GM19351 (cell line): Measurements from ENCODE around the gene COA1.
A peak's percentile ranks its signal among the peaks of the same experiment; 100 is the strongest.
"Not testable (repeated sequence)": the region's sequence is repeated elsewhere in the genome, so short reads cannot be mapped to it uniquely, and the experiment has no call there.

Source experiments
- ATAC-seq: cut with Tn5 transposase; IDR thresholded peaks from one replicate; pipeline ENCODE4 v1.9.1; 2021; ENCODE audit warnings: mild to moderate bottlenecking, moderate library complexity; ENCODE audit not compliant: unreplicated experiment

COA1 gene

GRCh38 chr7:43609097-43609496 is 120.2 kb downstream of the COA1 start:
- ATAC-seq: no peak

GRCh38 chr7:43604251-43604650 is 125.1 kb downstream of the COA1 start:
- no peak for ATAC-seq

- no peak for ATAC-seq
Observed at GRCh38 chr7:43602256-43602655, 127.1 kb downstream of the COA1 start.

- no peak for ATAC-seq
Observed at GRCh38 chr7:43600056-43600455, 129.3 kb downstream of the COA1 start.

GRCh38 chr7:43596426-43596825 is 132.9 kb downstream of the COA1 start:
- not testable (repeated sequence) for ATAC-seq

- no peak for ATAC-seq
Observed at GRCh38 chr7:43594020-43594419, 135.3 kb downstream of the COA1 start.

- ATAC-seq: no peak
Observed at GRCh38 chr7:43593010-43593409, 136.3 kb downstream of the COA1 start.

GRCh38 chr7:43592326-43592725 is 137.0 kb downstream of the COA1 start:
- ATAC-seq: no peak

- peak; percentile 19 for ATAC-seq
Observed at GRCh38 chr7:43591558-43592180, 137.7 kb downstream of the COA1 start.

- ATAC-seq: peak; percentile 75
Observed at GRCh38 chr7:43590862-43591557, 138.3 kb downstream of the COA1 start.

- no peak for ATAC-seq
Observed at GRCh38 chr7:43589728-43590127, 139.6 kb downstream of the COA1 start.
